ENCODE results near the gene ZNF518A. TPM values are rescaled to one million over a fixed set of nuclear protein-coding genes. Genes with fewer than 3 reads are reported as not detected.

ZNF518A gene
- total and polyA plus RNA-seq, 10 of the 15 experiments (the other 5 are each of a cell fraction or from before 2014, with no cell fraction given), result 3.7 to 24.4 (median 15.4) TPM

DNA sequence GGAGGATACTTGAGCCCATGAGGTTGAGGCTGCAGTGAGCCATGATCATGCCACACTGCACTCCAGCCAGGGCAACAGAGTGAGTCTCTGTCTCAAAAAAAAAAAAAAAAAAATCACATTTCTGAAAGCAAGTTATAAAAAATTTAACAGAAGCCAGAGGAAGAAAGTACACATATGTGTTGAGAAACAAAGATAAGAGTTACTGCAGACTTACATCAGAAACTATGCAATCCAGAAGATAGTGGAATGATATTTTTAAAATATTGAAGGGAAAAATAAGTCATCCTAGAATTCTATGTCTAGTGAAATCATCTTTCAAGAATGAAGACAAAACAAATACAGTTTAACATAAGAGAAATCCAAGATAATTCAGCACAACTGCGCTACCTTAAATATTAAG, 46.9 kb downstream of the ZNF518A start:
- BruUV-seq (replicated peaks), result no TSS peak
- DNase-seq (ENCODE audit: low read depth, low spot score), result no peak
- Histone ChIP-seq H4K20me1 (ENCODE audit: control insufficient read depth, insufficient read depth) (no peaks in the 10 kb centered on the region), H3K27ac (ENCODE audit: control insufficient read depth, insufficient read depth) (no peak overlapping the region), H3K9me3 (replicated peaks; ENCODE audit: control insufficient read depth, insufficient read depth, low read length) (peaks cover 5% of the 10 kb centered on the region; the same call in 2 of the 3 replicates), H3K36me3 (ENCODE audit: control insufficient read depth in 2 of 2, insufficient read depth in 2 of 2, low read length in 1 of 2) (no peaks in the 10 kb centered on the region), H3K4me1 (ENCODE audit: control insufficient read depth, insufficient read depth, low read length) (no peaks in the 10 kb centered on the region), H2AFZ (ENCODE audit: control insufficient read depth, low read depth, low read length) (no peak overlapping the region), H3K4me3 (no peak overlapping the region), H3K9ac (ENCODE audit: control insufficient read depth, insufficient read depth, low read length) (no peak overlapping the region), H3K4me2 (ENCODE audit: control insufficient read depth, insufficient read depth) (no peak overlapping the region), H3K79me2 (ENCODE audit: control insufficient read depth, insufficient read depth, low read length) (no peaks in the 10 kb centered on the region), H3K27me3 (replicated peaks in 1 of 2; ENCODE audit: control insufficient read depth in 2 of 2, insufficient read depth in 2 of 2, low read length in 1 of 2) (no peaks in the 10 kb centered on the region)
- TF ChIP-seq, protein P1, sequence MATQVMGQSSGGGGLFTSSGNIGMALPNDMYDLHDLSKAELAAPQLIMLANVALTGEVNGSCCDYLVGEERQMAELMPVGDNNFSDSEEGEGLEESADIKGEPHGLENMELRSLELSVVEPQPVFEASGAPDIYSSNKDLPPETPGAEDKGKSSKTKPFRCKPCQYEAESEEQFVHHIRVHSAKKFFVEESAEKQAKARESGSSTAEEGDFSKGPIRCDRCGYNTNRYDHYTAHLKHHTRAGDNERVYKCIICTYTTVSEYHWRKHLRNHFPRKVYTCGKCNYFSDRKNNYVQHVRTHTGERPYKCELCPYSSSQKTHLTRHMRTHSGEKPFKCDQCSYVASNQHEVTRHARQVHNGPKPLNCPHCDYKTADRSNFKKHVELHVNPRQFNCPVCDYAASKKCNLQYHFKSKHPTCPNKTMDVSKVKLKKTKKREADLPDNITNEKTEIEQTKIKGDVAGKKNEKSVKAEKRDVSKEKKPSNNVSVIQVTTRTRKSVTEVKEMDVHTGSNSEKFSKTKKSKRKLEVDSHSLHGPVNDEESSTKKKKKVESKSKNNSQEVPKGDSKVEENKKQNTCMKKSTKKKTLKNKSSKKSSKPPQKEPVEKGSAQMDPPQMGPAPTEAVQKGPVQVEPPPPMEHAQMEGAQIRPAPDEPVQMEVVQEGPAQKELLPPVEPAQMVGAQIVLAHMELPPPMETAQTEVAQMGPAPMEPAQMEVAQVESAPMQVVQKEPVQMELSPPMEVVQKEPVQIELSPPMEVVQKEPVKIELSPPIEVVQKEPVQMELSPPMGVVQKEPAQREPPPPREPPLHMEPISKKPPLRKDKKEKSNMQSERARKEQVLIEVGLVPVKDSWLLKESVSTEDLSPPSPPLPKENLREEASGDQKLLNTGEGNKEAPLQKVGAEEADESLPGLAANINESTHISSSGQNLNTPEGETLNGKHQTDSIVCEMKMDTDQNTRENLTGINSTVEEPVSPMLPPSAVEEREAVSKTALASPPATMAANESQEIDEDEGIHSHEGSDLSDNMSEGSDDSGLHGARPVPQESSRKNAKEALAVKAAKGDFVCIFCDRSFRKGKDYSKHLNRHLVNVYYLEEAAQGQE (IDR thresholded peaks at IDR 0.05; ENCODE audit: low read depth, low read length), result no peak
- TF ChIP-seq CBX5 (IDR thresholded peaks at IDR 0.05; ENCODE audit: low read depth), result 0 out of 2 replicates have a peak, but pooled peaks have one; percentile 74
- no peak for FAIRE-seq
- no peak for ATAC-seq
- WGBS (ENCODE audit: insufficient coverage, insufficient replicate concordance, low lambda C conversion rate, missing lambda C conversion rate), result 100% methylated on average over 1 of the region's 1 CpG
- intact Hi-C loops (cut with micrococcal nuclease; ENCODE audit: unreplicated experiment) (no loop called here), in situ Hi-C loops (cut with MboI) (no loop called here)
- ChIA-PET SMC1A (ENCODE audit: uncharacterized antibody, unreplicated experiment) (no interaction called here), RAD21 (ENCODE audit: unreplicated experiment) (no interaction called here), CTCF (interaction anchor here (1.1 kb wide), 1 partner anchor 10 kb away, joined by 4 read pairs; no protein-coding TSS in a partner anchor), POLR2A (no interaction called here)

DNA sequence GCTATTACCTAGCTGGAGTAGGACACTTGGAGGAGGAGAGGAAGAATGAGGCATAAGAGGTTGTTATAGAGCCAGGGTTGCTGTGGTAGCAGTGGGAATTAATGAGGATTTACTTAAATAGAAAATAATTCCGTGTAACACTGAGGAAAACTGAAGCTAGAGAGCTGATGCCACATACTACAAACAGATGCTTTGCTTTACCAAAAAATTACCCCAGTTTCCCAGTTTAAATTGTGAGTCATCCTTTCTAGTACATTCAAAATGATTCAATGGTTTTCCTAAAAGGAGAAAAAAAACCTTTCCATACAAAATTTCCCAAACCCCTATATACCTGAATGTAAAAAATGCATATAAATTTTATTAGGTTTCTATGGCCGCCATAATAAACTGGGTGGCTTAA, 58.3 kb downstream of the ZNF518A start:
- 98% methylated on average over 2 of the region's 2 CpGs for WGBS (ENCODE audit: insufficient coverage, insufficient replicate concordance, low lambda C conversion rate, missing lambda C conversion rate)
- H3K27me3 ChIP-seq (replicated peaks in 1 of 2; ENCODE audit: control insufficient read depth in 2 of 2, insufficient read depth in 2 of 2, low read length in 1 of 2), result no peaks in the 10 kb centered on the region
- no peak overlapping the region for H3K4me2 ChIP-seq (ENCODE audit: control insufficient read depth, insufficient read depth)
- no peak overlapping the region for H3K9ac ChIP-seq (ENCODE audit: control insufficient read depth, insufficient read depth, low read length)
- ChIA-PET RAD21 (ENCODE audit: unreplicated experiment) (no interaction called here), SMC1A (ENCODE audit: uncharacterized antibody, unreplicated experiment) (interaction anchor here (1.1 kb wide), 1 partner anchor 16 kb away, joined by 3 read pairs; no protein-coding TSS in a partner anchor), CTCF (no interaction called here), POLR2A (no interaction called here)
- no peak for DNase-seq (ENCODE audit: low read depth, low spot score)
- H3K4me3 ChIP-seq, result no peak overlapping the region
- no peak overlapping the region for H3K27ac ChIP-seq (ENCODE audit: control insufficient read depth, insufficient read depth)
- in situ Hi-C loops (cut with MboI), result no loop called here
- FAIRE-seq, result no peak
- no peaks in the 10 kb centered on the region for H3K4me1 ChIP-seq (ENCODE audit: control insufficient read depth, insufficient read depth, low read length)
- no peak for TF ChIP-seq RAD51 (IDR thresholded peaks at IDR 0.05)
- TF ChIP-seq RFX5 (IDR thresholded peaks at IDR 0.05; ENCODE audit: low read depth, low read length), result no peak
- no peak for TF ChIP-seq NRF1 (conservative IDR thresholded peaks at IDR 0.05; ENCODE audit: low read depth, low read length)
- TF ChIP-seq SMC3 (IDR thresholded peaks at IDR 0.05; ENCODE audit: borderline replicate concordance, low read length), result no peak
- no peak for TF ChIP-seq CBX3 (IDR thresholded peaks at IDR 0.05; ENCODE audit: borderline replicate concordance, low read depth)
- TF ChIP-seq IKZF1 (conservative IDR thresholded peaks at IDR 0.05), result no peak
- no TSS peak for BruUV-seq (replicated peaks)
- peaks cover 1 to 26% of the 10 kb centered on the region in 2 experiments; a peak in 2 of 4 replicates for H3K36me3 ChIP-seq (ENCODE audit: control insufficient read depth in 2 of 2, insufficient read depth in 2 of 2, low read length in 1 of 2)
- no peak overlapping the region for H2AFZ ChIP-seq (ENCODE audit: control insufficient read depth, low read depth, low read length)
- no peaks in the 10 kb centered on the region for H4K20me1 ChIP-seq (ENCODE audit: control insufficient read depth, insufficient read depth)
- no peaks in the 10 kb centered on the region for H3K79me2 ChIP-seq (ENCODE audit: control insufficient read depth, insufficient read depth, low read length)
- ATAC-seq, result no peak
- intact Hi-C loops (cut with micrococcal nuclease; ENCODE audit: unreplicated experiment), result no loop called here
- H3K9me3 ChIP-seq (replicated peaks; ENCODE audit: control insufficient read depth, insufficient read depth, low read length), result peaks cover 5% of the 10 kb centered on the region

Measured in GM12878 (cell line).